GM21360 (cell line): Measurements from ENCODE around the gene IFT20.
"Not testable (repeated sequence)": the region's sequence is repeated elsewhere in the genome, so short reads cannot be mapped to it uniquely, and the experiment has no call there.

Experiments used
- ATAC-seq: cut with Tn5 transposase; IDR thresholded peaks from one replicate; pipeline ENCODE4 v1.9.1; 2021; ENCODE audit warnings: mild to moderate bottlenecking, moderate library complexity; ENCODE audit not compliant: unreplicated experiment

The IFT20 gene

DNA sequence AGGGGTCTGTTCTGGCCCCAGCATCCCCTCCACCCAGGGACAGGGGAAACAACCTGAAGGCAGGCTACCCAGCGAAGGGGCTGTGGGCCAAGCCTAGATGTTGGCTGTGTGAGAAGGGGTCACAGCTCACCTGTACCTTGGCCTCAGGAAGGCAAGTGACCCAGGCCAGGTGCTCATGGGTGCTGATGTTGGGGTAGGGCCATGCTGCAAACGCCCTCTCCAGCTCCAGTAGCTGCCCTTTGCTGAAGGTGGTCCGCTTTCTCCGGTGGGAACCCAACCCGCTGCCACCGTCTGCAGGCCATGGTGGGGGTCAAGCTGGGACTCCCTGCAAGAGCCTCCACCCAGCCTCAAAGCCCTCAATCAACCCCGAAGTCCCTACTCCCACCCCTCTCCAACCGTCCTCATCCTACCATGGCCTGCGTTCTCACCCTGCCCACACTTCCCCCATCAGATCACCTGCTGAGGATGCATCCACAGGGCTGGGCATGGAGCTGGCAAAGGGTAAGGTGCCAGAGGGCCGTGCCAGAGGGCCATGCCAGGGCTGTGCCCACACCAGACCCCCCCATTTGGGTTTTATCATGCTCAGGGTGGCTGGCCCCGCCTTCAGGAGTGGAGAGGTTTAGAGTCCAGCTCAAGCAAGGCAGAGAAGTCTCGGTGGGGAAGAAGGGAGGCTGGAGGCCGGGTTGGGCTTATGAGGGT, 29.5 kb upstream of the IFT20 start, which contains the start of gene SEBOX:
Gene SEBOX, minus strand, starts transcription at position 535 of the 699 bp plus-strand sequence. Its CDS starts 48 bp downstream, at position 487.
- ATAC-seq: no peak

DNA sequence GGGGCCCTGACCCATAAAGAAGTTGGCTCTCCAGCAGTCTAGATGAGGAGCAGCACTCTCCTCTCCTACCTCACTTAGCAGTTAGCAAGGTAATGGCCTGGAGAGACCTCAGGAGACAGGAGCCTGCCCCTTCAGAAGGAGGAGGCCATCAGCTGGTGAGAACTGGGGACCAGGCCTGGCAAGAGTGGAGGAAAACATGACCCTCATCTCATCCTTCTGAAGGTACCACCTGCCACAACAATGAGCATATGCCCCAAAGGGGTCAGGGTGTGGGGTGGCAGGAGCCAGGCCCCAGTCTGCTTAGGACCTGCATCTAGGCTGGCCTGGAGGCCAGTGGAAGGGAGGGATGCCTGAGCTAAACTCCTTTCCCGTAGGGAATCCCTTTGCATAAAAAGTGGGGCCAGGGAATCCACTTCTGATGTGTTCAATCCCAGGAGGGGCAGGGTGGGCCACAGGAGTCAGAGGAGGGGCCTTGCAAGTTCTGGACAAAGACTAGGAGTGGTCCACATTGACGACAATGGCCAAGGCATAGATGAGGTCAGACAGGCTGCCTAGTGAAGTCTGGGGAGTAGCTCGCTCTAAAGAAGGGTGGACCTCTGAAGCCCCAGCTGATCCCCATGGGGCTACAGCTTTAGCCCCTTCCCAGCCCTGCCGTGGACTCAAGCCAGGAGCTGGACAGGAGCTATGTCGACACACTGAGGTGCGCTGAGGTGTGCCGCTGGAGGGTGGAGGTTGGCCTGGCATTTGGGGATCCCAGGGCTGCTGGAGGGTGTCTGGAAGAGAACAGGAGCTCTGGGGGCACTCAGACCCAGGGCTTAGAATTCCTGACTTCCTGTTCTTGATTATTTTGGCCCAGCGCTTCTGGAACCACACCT, 28.7 kb upstream of the IFT20 start:
- no peak for ATAC-seq

GRCh38 chr17:28363186-28363585, 27.9 kb upstream of the IFT20 start:
- ATAC-seq: no peak

- peak; percentile 4 for ATAC-seq
Observed at GRCh38 chr17:28357901-28358197, 22.6 kb upstream of the IFT20 start.

DNA sequence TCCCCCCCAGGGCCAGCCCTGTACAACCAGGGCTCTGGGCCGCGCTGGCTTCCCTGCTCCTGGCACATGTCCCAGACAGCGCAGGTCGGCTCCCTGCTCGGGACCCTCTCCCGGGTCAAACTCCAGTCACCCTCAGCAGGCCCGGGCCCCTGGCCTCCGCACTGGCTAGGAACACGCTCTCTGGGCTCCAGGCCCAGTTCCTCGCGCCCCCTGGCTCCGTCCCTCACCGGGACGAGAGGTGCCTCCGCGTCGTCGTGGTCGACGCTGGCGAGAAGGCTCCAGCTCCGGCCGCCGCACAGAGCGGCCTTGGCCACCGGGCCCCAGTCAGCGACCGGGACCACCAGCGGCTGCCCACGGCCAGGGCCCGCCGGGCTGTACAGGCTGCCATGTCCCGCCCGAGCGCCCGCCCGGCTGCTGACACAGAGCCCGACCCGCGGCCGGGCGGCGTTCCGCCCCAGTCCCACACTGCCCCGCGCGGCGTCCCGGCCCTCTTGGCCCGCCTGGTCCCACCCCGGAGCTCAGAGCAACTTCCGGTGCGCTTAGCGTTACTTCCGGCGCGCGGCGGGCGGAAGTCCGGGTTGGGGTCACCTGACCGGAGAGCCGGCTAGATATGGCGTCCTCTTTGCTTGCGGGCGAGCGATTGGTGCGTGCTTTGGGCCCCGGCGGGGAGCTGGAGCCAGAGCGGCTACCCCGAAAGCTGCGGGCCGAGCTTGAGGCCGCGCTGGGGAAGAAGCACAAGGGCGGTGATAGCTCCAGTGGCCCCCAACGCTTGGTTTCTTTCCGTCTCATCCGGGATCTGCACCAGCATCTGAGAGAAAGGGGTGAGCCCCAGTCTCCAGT, 22.0 kb upstream of the IFT20 start, which contains the start of gene POLDIP2:
Gene POLDIP2, minus strand, starts transcription at position 467 of the 840 bp plus-strand sequence. Its CDS starts 79 bp downstream, at position 388.
- ATAC-seq: peak; percentile 82

DNA sequence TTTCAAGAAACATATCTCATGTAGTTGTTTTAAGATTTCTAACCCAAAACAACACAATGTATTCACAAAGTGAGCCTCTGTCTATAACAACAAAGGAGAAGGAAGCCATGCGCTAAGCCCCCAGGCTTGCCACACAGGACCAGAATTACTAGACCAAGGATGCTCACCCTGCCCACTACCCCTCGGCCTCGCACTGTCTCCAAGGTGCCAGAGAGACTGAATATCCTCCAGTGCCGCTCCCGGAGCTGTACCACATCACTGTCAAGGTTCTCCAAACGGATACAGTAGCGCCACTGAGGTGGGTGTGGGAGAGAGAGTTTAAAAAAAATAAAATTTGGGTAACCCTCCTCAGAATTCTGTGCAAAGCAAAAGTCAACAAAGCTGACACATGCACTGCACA, 15.0 kb upstream of the IFT20 start:
- ATAC-seq: no peak

GRCh38 chr17:28348979-28349378, 13.7 kb upstream of the IFT20 start:
- ATAC-seq: no peak

DNA sequence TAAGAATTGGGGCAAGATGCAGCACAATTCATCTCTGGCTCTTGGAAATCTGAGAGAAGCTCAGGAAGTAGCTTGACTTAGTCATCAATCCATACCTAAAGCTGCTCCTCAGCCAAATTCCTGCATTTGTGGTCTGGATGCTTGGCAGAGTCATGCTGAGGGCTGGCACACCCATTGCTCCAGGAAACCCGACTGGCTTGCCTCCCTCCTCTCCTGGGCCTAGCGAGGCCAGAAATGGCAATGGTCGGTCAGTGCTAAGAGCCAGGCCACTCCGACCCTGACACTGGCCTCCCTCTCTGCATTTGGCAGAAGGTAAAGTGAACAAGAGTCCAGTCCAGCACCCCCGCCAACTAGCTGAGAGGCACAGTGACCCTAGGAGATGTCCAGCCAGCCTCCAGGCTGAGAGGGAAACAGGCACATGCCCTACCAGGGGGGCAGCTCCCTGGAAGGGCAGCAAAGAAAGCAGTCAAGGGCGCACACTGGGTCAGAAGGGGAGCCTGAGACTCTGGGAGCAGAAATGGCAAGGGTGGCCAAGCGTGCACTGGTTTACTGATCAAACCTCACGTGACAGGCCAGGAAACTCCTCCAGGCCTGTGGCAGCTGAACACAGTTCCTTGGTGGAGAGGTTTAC, 12.1 kb upstream of the IFT20 start:
- no peak for ATAC-seq

- no peak for ATAC-seq
Observed at GRCh38 chr17:28346746-28347246, 11.5 kb upstream of the IFT20 start.

DNA sequence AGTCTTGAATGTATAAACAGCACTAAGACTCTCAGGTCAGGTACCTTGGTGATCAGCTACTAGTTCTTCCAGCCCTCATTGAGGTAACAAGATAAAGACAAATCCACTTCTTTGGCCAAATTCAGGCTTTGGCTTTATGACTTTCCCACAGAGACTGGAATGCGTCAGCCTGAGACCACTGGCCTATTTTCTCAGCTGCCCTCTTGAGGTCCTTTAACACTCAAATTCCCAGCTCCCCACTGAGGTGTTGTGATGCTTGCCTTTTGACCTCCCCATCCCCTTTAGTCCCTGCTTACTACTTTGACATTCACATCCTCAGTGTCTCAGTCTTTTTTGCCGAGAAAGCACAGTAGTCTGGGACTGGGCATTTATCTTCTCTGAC, 10.9 kb upstream of the IFT20 start:
- no peak for ATAC-seq

GRCh38 chr17:28345419-28346198, 10.3 kb upstream of the IFT20 start:
- ATAC-seq: no peak

DNA sequence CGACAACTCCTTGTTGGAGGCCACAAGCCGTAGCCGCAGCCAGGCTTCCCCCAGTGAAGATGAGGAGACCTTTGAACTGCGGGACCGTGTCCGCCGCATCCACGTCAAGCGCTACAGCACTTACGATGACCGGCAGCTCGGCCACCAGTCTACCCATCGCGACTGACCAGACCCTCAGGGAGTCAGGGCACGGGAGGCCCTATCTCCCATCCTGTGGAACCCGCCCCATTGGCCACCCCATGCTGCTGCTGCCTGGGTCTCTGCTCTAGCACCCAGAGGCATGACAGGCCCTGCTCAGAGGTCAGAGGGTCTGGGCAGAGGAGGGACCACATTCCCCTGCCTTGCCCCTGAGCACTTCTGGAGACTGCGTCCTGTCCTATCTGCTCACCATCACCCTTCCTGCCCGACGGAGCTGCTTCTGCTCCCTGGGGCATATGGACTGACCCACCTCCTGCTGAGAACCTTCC, 9.2 kb upstream of the IFT20 start:
- no peak for ATAC-seq

GRCh38 chr17:28344011-28344410, 8.7 kb upstream of the IFT20 start:
- no peak for ATAC-seq

- no peak for ATAC-seq
Observed at GRCh38 chr17:28343491-28343932, 8.2 kb upstream of the IFT20 start.

DNA sequence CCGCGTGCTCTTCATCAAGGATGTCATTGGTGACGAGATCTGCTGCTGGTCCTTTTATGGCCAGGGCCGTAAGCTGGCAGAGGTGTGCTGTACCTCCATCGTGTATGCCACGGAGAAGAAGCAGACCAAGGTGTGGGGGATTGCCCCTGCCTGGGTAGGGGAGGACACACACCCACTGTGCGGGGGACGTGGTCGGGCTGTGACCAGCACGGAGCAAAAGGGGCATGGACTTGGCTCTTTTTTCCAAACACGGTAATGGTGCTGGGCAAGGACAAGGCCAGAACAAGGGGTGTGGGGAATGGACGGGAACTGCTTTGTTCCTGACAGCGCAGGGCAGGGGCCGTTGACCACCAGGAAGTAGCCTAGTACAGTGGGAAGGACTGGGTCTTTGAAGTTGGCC, 7.0 kb upstream of the IFT20 start:
- no peak for ATAC-seq

GRCh38 chr17:28341516-28341915, 6.2 kb upstream of the IFT20 start:
- no peak for ATAC-seq

GRCh38 chr17:28340374-28340773, 5.1 kb upstream of the IFT20 start:
- ATAC-seq: no peak

GRCh38 chr17:28339431-28339830, 4.2 kb upstream of the IFT20 start:
- no peak for ATAC-seq

DNA sequence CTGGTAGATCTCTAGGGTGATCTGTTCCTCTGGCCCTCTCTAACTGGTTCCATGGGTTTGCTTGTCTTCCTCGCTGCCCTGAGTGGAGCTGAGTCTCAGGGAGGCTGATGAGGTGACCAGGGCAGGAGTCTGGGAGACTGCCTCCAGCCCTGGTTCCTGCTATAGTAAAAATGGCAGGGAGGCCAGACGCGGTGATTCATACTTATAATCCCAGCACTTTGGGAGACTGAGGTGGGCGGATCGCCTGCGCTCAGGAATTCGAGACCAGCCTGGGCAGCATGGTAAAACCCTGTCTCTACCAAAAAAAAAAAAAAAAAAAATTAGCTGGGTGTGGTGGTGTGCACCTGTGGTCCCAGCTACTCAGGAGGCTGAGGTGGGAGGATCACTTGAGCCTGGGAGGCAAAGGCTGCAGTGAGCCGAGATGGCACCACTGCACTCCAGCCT, 3.5 kb upstream of the IFT20 start:
- not testable (repeated sequence) for ATAC-seq
